ENCODE measurements around the gene APOBEC3F.
"Not testable (repeated sequence)": the region's sequence is repeated elsewhere in the genome, so short reads cannot be mapped to it uniquely, and the experiment has no call there.

Gene APOBEC3F

DNA sequence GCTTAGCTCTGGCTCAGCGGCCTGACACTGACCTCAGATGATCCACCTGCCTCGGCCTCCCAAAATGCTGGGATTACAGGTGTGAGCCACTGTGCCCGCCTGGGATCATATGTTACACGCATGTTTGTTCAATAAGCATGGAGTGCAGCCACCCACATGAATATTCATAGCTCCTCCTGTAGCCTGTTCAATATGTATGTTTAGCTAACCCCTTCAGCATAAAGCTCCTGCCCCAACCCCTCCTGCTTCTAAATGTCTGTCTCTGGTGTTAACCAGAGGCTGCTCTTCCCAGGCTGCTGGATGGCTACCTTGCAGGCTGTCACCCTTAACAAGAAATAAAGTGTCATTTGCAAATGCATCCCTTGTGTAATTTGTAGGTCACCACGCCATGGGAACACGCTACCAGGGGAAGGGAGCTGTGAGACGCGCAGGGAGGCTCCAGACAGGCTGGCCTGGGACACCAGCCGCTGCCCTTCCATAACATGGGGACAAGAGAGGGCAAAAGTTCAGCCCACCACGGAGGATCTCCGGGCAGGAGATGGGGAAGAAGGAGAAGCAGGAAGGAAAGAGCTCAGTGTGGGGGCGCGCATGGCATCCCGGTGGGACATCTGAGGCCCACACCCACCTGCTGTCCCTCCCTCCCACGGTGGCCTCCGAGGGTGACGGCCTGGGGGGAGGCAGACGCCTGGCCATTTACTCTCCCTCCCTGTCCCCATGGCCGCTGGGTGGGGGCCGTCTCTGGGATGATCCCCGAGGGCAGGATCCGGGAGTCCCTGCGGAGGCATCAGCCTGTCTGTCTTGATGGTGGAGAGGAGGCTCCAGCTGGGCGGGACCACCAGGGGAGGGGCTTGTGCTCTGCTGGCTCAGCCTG lies 35.7 kb downstream of the APOBEC3F start:
- not testable (repeated sequence) for DNase-seq

DNA sequence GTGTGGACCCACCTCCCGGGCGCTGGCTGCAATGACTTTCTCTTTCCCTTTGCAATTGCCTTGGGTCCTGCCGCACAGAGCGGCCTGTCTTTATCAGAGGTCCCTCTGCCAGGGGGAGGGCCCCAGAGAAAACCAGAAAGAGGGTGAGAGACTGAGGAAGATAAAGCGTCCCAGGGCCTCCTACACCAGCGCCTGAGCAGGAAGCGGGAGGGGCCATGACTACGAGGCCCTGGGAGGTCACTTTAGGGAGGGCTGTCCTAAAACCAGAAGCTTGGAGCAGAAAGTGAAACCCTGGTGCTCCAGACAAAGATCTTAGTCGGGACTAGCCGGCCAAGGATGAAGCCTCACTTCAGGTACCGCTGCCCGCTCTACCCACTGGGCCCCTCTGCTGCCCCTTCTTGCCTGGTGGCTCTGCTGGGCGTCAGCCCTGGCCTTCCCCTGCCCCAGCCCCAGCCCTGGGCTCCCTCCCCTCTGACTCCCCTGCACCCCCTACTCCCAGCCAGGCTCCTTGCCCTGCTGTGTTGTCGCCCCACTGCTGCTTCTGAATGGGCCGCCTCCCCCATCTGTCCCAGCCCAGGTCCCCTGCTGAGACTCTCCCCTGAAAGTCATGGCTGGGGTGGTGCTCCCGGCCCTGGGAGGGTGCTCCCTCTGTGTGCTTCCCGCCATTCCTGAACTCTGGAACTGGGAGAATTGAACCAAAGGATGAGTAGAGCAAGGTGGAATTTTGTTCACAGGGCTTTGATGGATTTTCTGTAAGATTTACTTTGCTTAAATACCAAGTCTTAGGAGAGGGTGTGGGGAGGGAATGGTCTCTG lies 36.6 kb downstream of the APOBEC3F start, which contains the start of gene APOBEC3G:
Gene APOBEC3G, plus strand, starts transcription at position 250 of the 815 bp plus-strand sequence. Its CDS starts 87 bp downstream, at position 337.
- not testable (repeated sequence) for DNase-seq

DNA sequence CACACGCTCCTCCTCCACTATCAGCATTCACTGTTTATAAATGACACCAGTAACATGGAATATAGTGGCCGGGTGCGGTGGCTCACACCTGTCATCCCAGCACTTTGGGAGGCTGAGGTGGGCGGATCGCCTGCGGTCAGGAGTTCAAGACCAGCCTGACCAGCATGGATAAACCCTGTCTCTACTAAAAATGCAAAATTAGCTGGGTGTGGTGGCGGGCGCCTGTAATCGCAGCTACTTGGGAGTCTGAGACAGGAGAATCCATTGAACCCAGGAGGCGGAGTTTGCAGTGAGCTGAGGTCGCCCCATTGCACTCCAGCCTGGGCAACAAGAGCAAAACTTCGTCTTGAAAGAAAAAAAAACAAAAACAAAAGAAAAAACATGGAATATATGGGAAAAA lies 37.2 kb downstream of the APOBEC3F start:
- not testable (repeated sequence) for DNase-seq

DNA sequence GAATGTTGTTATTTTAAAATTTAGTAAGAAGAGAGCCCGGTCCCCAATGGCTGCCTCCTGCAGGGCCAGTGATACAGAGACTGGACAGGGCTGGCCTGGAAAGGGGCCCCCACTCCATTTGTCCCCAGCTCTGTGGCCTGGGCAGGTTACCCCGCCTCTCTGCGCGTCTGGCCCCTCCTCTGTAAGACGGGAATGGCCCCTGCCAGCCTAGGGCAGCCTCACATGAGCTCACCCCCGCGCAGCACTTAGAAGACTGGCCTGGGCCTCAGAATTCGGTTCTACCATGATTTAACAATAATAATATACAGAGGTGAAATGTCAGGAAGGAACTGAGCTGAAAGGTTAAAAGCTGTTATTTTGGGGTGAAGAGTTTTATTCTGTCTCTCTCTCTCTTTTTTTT lies 37.7 kb downstream of the APOBEC3F start:
- DNase-seq, result no peak

DNA sequence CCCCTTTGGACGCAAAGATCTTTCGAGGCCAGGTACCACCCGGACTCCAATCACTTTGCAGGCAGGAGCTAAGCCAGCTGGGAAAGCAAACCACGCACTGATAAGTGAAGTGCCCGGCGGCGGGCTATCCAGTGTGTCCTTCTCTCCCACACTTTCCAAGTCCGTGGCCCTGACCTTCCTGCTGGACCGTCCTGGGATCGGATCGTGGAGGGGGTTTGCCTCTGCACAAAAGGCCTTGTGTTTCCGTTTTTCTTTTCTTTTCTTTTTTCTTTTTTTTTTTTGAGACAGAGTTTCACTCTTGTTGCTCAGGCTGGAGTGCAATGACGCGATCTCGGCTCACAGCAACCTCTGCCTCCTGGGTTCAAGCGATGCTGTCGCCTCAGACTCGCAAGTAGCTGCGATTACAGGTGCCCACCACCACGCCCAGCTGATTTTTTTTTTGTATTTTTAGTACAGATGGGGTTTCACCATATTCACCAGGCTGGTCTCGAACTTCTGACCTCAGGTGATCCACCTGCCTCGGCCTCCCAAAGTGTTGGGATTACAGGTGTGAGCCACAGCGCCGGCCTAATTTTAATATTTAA lies 38.5 kb downstream of the APOBEC3F start:
- DNase-seq, result not testable (repeated sequence)

DNA sequence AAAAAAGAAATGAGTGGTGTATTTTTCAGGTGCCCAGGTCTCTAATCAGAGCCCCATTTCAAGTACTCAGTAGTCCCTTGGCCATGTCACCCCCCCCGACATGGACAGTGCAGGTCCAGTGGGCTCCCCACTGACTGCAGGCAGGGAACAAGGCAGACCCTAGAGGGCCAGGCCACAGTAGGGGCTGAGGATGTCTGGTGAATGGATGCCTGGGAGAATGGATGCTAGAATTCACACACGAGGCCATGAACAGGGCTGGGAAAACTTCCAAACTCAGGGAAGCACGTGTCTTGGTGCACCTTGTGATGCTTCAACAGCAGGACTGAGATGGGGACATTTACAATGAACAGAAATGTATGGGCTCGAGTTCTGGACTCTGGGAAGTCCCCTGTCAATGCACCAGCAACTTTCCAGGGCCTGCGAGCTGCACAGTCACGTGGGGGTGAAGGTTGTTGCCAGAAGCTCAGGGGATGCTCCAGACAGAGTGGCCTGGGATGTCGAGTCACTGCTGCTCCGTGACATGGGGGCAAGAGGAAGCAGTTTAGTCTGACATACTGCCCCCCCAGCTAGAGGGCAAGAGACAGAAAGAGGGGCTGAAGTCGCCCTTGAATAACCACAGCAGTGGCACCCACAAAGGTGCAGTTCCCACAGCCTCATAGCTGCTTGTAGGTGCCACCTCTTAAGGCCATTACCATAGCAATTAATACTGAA lies 39.5 kb downstream of the APOBEC3F start:
- DNase-seq, result no peak

DNA sequence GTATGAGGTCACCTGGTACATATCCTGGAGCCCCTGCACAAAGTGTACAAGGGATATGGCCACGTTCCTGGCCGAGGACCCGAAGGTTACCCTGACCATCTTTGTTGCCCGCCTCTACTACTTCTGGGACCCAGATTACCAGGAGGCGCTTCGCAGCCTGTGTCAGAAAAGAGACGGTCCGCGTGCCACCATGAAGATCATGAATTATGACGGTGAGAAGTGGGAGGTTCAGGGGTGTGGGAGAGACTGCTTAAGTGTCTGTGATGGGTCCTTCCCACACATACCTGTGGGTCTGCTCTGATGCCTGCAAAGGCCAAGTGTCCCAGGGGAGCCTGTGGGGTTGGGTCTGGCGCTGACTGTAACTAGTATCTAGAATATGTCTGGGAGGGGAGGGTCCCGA lies 40.4 kb downstream of the APOBEC3F start:
- no peak for DNase-seq

DNA sequence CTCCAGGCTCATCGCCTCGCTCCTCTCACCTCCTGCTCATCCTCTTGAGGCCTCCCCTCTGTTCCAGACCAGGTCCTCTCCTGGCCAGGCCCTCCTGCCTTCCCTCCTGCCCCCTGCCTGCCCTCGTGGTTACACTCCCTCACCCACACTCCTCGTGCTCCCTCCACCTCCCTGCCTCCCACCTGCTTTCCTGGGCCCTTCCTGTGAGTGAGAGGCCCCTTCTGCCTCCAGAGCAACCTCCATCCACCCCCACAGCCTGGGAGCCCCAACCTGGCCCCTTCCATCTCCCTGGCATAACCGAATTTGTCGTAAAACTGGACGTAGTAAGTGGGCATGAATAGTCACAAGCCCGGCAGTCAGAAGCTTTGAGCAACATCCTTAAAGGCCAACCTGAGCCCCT lies 40.9 kb downstream of the APOBEC3F start:
- DNase-seq, result no peak

DNA sequence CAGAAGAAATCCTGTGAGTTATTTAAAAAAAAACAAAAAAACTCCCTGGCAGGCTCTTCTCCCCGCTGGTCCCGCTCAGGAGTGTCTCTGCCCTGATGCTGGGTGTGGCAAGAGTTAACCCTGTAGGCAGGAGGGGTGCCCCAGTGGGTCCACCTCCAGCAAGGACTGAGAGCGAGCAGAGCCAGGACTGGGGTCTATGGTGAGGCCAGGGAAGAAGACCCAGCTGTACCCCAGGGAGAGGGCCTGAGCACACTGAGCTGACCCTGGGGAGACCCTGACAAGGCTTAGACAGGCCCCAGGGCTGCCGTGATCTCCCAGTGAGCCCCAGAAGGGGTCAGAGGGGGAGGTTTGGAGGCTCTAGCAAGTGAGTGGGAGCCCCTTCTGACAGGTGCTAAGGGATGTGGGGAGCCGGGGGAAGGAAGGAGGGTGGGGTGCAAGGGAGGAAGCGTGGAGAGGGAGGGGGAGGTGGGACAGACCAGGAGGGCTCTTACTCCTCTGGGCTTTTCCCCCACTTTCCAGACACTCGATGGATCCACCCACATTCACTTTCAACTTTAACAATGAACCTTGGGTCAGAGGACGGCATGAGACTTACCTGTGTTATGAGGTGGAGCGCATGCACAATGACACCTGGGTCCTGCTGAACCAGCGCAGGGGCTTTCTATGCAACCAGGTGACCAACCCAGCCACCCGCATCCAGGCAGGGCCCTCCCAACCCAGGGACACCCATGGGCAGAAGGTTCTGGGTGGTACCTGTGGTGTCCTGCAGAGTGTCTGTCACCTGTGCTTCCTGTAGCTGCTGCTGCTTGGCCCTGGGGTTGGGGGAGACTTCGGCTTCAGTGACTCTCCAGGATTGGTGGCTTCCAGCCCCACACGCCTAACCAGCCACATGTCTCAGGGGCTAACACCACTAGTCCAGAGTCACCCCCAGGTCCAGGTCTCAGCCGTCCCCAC lies 42.8 kb downstream of the APOBEC3F start:
- no peak for DNase-seq

DNA sequence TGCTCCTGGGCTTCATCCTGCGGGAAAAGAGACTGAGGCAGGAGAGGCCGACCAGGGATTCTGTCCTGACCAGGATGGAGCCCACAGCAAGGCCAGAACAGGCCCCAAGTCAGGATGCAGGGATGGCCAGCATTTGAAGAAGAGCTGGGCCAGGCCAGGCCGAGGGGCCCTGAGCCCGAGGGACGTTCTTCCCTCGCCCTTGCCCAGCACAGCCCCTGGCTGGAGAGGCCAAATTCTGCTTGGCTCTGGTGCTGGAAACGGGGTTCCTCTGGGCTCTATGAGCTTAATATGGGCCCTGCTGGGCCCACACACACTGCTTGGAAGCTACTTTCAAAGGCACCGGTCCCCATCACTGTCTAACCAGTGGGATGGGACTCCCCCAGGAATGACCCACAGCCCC lies 44.0 kb downstream of the APOBEC3F start:
- DNase-seq, result no peak

DNA sequence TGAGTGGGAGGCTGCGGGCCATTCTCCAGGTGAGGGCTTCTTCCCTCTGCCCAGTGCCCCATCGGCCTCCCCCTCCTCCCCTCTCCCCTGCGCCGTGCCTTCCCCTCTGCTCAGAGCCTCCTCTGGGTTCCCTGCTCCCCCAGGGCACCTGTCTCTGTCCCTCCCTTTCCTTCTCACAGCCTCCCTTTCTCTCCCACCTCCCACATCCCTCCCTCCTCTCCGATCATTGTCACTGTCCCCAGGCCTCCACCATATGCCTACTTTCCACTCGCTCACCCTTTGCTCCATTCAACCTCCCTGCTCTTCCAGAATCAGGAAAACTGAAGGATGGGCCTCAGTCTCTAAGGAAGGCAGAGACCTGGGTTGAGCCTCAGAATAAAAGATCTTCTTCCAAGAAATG lies 46.4 kb downstream of the APOBEC3F start:
- DNase-seq, result no peak

DNA sequence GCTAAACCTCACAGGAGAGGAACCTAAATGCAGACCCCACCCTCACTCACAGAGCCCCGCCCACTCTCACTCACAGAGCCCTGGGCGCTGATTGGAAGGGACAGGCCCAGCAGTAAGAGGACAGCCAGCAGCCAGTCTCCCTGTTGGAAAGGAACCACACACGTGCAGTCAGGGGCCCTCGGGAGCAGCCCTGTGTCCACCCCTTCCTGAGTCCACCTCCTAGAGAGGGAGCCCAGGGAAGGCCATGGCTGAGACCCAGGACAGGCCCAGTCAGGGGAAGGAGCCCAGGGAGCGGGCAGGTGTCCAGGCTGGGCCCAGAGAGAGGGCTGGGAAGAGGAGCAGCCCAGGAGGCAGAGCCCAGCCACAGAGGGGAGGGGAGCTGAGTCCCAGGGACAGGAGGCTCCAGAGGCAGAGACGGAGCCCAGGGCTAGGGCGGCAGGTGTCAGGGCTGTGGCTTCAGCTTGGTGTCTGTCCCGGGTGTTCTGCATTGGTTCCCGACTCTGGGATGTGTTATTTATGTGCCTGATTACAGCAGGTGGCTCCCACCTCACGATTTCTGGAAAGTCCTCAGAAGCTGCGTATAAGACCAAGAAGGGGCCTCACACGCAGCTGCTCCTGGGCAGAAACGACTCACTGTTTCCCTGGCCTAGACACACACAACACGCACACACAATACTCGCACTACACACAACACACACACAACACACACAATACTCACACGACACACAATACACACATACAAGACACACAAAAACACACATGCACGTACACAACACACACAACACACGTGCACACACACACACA lies 47.4 kb downstream of the APOBEC3F start:
- no peak for DNase-seq

DNA sequence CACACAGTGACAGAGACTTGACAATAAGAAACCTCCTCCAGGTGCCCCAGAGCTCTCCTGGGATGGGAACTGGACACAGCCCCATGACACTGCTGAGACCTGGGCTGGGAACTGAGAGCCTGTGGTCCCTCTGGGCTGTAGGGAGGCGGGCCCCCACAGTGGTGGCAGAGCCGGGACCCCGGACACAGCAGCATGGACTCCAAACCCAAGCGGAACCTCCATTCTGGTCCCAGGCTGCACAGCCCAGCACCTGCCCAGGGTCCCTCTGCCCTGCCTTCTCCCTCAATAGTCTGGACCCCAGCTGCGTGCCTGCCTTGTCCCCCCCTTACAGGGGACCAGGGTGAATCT lies 48.0 kb downstream of the APOBEC3F start:
- DNase-seq, result no peak

DNA sequence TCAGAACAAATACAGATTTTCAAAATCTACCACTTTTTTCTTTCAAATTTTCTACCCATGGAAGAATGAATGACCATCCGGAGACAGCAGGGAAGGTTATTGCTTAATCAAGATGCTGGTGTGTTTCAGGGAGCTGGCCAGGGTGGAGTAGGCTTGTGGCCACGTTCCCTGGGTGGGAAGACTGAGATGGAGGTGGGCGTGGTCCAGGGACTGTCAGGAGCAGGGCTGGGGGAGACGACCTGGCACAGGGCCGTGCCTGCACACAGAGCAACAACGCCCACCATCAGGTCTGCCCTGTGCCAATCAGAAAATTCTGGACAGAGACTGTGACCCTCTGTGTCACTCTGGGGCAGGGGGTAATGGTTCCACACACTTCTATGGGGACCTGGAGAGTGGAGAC lies 49.3 kb downstream of the APOBEC3F start:
- DNase-seq, result no peak

DNA sequence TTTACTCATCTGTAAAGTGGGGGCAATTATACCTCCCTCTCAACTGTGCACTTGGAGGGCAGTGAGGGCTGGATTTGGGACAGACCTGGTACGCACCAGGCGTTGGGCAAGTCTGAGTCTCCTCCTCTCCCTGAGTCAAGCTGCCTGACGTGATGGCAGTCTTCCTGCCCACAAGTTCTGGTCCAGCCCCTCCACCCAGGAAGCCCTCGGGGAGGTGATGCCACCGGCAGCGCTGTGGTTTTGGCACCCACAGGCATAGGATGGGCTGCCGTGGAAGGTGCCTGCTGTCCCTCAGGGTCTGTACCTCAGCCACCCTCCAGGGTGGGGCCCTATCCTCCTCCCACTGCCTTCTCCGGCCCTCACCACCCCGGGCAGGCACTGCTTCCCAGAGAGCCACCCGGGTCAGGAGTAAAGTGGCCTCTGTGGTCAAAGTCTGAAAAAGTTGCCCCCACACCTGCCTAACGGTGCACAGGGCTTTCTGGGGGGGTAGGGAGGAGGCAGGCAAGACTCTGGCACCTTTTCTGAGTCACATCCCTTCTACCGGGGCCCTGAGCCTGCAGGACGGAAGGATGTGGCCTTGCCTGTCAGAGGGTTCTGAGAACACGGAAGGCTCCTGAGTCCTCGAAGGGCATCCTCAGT lies 49.9 kb downstream of the APOBEC3F start:
- no peak for DNase-seq

DNA sequence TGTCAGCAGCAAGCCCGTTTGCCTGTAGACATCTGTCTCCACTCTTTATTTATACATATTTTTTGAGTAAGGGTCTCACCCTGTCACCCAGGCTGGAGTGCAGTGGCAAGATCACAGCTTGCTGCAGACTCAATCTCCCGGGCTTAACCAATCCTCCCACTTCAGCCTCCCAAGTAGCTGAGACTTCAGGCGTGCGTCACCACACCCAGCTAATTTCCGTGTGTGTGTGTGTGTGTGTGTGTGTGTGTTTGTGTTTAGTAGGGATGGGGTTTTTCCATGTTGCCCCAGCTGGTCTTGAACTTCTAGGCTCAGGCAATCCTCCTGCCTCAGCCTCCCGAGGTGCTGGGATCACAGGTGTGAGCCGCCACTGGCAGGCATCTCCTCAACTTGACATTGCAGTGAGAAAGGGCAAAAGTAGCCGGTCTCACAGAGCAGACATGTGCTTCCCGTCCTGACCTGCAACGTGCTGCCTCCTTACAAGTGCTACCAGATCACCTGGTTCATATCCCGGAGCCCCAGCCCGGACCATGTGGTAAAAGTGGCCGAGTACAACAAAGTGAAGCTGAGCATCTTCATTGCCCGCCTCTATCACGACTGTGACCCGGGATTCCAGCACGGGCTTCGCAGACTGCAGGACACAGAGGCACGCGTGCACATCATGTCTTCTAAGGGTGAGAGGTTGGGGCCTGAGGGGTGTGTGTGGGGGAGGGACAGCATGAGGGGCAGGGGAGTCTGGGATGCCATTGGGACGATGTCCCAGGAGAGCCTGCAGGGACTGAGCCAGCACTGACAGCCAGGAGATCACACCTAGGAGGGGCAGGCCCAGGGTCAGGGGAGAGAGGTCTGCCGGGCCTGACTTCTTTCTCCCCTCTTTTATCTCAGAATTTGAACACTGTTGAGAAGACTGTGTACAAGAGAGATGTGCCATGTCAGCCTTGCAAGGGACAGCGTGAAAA lies 50.7 kb downstream of the APOBEC3F start:
- no peak for DNase-seq

DNA sequence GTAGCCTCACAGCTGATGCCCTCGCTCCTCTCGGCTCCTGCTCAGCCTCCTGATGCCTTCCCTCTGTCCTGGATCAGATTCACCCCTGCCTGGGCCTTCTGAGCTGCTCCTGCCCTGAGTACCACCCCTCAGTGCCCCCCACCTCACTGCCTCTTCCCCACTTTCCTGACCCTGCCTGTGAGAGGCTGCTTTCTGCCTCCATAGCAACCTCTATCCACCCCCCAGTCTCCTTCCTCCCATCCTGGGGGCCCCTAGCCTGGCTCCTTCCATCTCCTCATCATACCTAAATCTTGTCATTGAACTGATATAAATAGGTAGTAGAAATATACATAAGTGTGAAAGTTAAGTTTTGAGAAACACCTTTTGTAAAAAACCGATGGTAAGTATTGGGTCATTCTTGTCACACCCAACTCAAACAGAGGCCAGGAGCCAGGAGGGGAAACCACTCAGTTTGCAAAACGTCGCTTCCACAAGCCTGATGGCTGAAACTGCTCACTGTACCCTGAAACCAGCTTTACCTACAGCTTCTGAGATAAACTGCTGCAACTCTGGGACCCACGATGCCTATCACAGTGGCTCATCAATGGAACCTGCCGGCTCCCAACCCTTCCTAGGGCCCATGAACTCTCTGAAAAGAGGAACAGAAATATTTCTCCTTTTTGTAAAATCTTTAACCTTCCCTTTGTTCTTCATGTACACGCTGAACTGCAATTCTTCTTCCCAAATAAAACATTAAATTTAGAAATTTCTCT lies 51.6 kb downstream of the APOBEC3F start:
- no peak for DNase-seq

DNA sequence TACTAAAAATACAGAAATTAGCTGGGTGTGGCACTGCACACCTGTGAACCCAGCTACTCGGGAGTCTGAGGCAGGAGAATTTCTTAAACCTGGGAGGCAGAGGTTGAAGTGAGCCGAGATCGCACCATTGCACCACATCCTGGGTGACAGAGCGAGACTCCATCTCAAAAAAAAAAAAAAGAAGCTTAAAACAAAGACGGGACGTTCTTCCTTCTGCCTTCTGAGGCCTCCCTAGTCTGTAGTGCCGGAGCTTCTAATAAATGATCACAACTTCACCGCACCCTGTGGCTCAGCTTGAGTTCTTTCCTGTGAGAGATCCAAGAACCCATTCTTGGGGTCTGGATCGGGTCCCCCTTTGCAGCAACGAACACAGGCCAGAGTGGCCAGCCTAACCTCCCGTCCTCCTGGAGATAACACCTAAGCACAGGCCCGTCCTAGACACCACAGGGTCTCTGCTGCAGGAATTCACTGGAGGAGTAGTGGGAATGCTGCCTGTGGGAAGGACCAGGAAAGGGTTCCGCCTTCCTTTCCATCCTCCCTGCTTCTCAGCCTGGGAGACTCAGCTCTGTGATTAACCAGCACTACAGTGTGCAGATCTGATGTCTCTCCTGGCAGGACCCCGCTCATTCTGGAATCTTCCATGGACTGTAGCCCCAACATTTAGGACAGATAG lies 54.2 kb downstream of the APOBEC3F start:
- DNase-seq, result no peak
